ENCODE results near the gene STXBP6.

DNA sequence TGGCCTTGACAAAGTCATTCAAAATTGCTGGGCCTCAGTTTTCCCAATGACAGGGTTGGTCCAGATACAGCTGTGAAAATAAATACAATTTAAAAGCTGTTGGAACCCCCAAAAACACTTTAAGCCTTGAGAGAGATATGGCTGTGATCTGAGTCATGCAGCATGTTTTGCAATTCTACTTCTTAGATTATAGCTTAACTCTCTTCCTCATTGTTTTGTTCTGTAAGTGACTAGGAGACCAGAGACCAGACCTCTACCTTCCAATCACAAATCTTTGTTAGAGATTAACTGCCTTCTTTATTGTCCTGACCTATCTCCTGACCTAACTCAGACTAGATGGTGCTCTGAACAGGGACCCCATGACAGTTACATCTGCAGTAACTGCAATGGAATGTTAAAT is 198.1 kb downstream of the STXBP6 start:
- no peak for TF ChIP-seq POLR2A (IDR thresholded peaks at IDR 0.05; ENCODE audit: low read depth, low read length)
- no peak for TF ChIP-seq POLR2AphosphoS5 (IDR thresholded peaks at IDR 0.05; ENCODE audit: low read depth, low read length)

Data from GM12892 (cell line).